HepG2 (cell line): ENCODE measurements around the gene SNX9. TPM values are rescaled to one million over a fixed set of nuclear protein-coding genes. Genes with fewer than 3 reads are reported as not detected.

Experiments used
- AKNA ChIP-seq: sonication (generic); formaldehyde crosslinking; IDR thresholded peaks from 2 replicates; pipeline ENCODE4 v1.4.0; 2020; ENCODE audit warnings: missing genetic modification reagents, borderline replicate concordance
- ASH2L ChIP-seq: fragments of 300-600, 200-600 bp; sonication (generic); IDR thresholded peaks from 2 replicates; pipeline ENCODE4 v1.7.0; 2017; ENCODE audit warnings: low read depth, mild to moderate bottlenecking, moderate library complexity, mixed read lengths, low read length; ENCODE audit not compliant: insufficient read length
- CBX1 ChIP-seq: IDR thresholded peaks from one replicate; pipeline ENCODE4 v1.6.1; 2016; ENCODE audit warnings: antibody characterized with exemption, low read depth
- ETV6 ChIP-seq: sonication (generic); formaldehyde crosslinking; conservative IDR thresholded peaks from 2 replicates; pipeline ENCODE4 v1.4.0; 2020; ENCODE audit warnings: missing genetic modification reagents
- GABPB1 ChIP-seq: IDR thresholded peaks from 2 replicates; pipeline ENCODE4 v1.6.1; 2016; ENCODE audit warnings: mild to moderate bottlenecking, missing genetic modification reagents, moderate library complexity, missing compliant biosample characterization
- GZF1 ChIP-seq: sonication (generic); formaldehyde crosslinking; IDR thresholded peaks from 2 replicates; pipeline ENCODE4 v1.5.1; 2020; ENCODE audit warnings: mild to moderate bottlenecking, missing genetic modification reagents
- KAT8 ChIP-seq: IDR thresholded peaks from 2 replicates; pipeline ENCODE4 v1.6.1; 2016; ENCODE audit warnings: missing genetic modification reagents, missing compliant biosample characterization
- KDM5A ChIP-seq: fragments of 200-600 bp; sonication (generic); IDR thresholded peaks from 2 replicates; pipeline ENCODE4 v1.7.0; 2018; ENCODE audit warnings: antibody characterized with exemption, mild to moderate bottlenecking, low read length, borderline replicate concordance
- KLF9 ChIP-seq: IDR thresholded peaks from 2 replicates; pipeline ENCODE4 v1.6.1; 2016; ENCODE audit warnings: low read depth
- MIER2 ChIP-seq: IDR thresholded peaks from 2 replicates; pipeline ENCODE4 v1.6.1; 2016; ENCODE audit warnings: missing biosample characterization, missing genetic modification reagents
- MLX ChIP-seq: IDR thresholded peaks from 2 replicates; pipeline ENCODE4 v1.6.1; 2016
- NCOA5 ChIP-seq: sonication (generic); formaldehyde crosslinking; IDR thresholded peaks from 2 replicates; pipeline ENCODE4 v1.4.0; 2020; ENCODE audit warnings: missing genetic modification reagents
- RARG ChIP-seq: sonication (generic); formaldehyde crosslinking; IDR thresholded peaks from 2 replicates; pipeline ENCODE4 v1.4.0; 2020; ENCODE audit warnings: low read depth, mild to moderate bottlenecking, missing genetic modification reagents
- ZBTB37 ChIP-seq: sonication (generic); formaldehyde crosslinking; IDR thresholded peaks from 2 replicates; pipeline ENCODE4 v1.4.0; 2020; ENCODE audit warnings: mild to moderate bottlenecking, missing genetic modification reagents
- ZNF205 ChIP-seq: IDR thresholded peaks from 2 replicates; pipeline ENCODE4 v1.6.1; 2018; ENCODE audit warnings: missing biosample characterization, missing genetic modification reagents
- ZNF264 ChIP-seq: sonication (generic); formaldehyde crosslinking; IDR thresholded peaks from 2 replicates; pipeline ENCODE4 v1.4.0; 2020; ENCODE audit warnings: missing genetic modification reagents
- ZNF766 ChIP-seq: sonication (generic); formaldehyde crosslinking; IDR thresholded peaks from 2 replicates; pipeline ENCODE4 v1.5.0; 2020; ENCODE audit warnings: missing genetic modification reagents, borderline replicate concordance
- ZNF883 ChIP-seq: sonication (generic); formaldehyde crosslinking; IDR thresholded peaks from 2 replicates; pipeline ENCODE4 v1.5.1; 2020; ENCODE audit warnings: mild to moderate bottlenecking, missing genetic modification reagents; ENCODE audit errors: not compliant biosample characterization
- ZSCAN29 ChIP-seq: sonication (generic); formaldehyde crosslinking; conservative IDR thresholded peaks from 2 replicates; pipeline ENCODE4 v1.4.0; 2020; ENCODE audit warnings: mild to moderate bottlenecking, missing genetic modification reagents
- polyA plus RNA-seq, 8 experiments: library from polyadenylated mRNA; depleted of rRNA in 3 of 8; stranded (reverse) in 7 of 8; unstranded in 1 of 8; fragments of >200 nt; fragmentation: Illumina TruSeq in 4 of 8; extraction: Trizol in 4 of 8; gene quantifications; 2 replicates each; pipeline versions ENCODE4 v1.2.1 to v1.2.3, GENCODE V29; 2011 to 2016; ENCODE audit warnings: low read depth in 4 of 8, missing spikeins in 1 of 8, mixed read lengths in 1 of 8; ENCODE audit not compliant: insufficient read depth in 1 of 8
- total RNA-seq, 5 experiments: library from RNA; depleted of rRNA; stranded (reverse); fragments of >200 nt; fragmentation: Illumina TruSeq; extraction: Trizol; gene quantifications; 2 replicates each; pipeline ENCODE4 v1.2.3, GENCODE V29; 2016; ENCODE audit warnings: low read depth in 1 of 5
- TF ChIP-seq, protein P1 (sequence below): sonication (generic); formaldehyde crosslinking; IDR thresholded peaks from 2 replicates; pipeline ENCODE4 v1.4.0; 2020; ENCODE audit warnings: missing genetic modification reagents, mild to moderate bottlenecking, borderline replicate concordance

The SNX9 gene
- total and polyA plus RNA-seq, 2 of the 13 experiments (the other 11 are each of a cell fraction or from before 2014, with no cell fraction given), result 21.9 to 36.0 TPM

DNA sequence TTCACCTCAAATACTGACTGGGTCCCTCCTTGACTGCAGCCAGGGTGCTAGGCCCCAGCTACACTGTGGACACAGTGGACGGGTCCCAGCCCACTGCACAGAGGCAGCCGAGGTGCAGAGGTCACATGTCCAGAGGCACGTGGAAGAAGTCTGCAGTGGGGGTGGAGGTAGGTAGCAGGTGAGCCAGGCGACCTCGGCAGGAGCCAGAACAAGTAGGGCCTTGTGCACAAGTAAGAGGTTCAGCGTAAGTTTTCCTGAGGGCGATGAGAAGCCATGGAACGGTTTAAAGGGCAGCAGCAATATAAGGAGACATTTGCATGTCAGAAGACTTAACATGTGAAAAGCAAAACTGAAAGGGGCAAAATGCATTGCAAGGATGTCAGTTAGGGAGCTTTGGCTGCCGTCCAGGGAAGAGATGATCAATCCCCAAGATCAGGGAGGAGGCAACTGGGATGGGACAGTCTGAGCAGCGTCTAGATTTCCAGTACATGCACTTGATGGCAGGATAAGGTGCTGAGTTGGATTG is 49.7 kb upstream of the SNX9 start (continued):
- no peak for TF ChIP-seq RARG (CRISPR knock-in tag)
- no peak for TF ChIP-seq ZNF205 (CRISPR knock-in tag)
- TF ChIP-seq, protein P1, sequence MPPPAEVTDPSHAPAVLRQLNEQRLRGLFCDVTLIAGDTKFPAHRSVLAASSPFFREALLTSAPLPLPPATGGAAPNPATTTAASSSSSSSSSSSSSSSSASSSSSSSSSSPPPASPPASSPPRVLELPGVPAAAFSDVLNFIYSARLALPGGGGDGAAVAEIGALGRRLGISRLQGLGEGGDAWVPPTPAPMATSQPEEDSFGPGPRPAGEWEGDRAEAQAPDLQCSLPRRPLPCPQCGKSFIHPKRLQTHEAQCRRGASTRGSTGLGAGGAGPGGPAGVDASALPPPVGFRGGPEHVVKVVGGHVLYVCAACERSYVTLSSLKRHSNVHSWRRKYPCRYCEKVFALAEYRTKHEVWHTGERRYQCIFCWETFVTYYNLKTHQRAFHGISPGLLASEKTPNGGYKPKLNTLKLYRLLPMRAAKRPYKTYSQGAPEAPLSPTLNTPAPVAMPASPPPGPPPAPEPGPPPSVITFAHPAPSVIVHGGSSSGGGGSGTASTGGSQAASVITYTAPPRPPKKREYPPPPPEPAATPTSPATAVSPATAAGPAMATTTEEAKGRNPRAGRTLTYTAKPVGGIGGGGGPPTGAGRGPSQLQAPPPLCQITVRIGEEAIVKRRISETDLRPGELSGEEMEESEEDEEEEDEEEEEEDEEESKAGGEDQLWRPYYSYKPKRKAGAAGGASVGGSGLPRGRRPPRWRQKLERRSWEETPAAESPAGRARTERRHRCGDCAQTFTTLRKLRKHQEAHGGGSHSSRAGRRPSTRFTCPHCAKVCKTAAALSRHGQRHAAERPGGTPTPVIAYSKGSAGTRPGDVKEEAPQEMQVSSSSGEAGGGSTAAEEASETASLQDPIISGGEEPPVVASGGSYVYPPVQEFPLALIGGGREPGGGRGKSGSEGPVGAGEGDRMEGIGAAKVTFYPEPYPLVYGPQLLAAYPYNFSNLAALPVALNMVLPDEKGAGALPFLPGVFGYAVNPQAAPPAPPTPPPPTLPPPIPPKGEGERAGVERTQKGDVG (CRISPR knock-in tag), result no peak
- TF ChIP-seq GABPB1 (CRISPR knock-in tag), result peak; percentile 27; the same call in 1 of the 2 replicates
- TF ChIP-seq ASH2L, result no peak
- TF ChIP-seq MLX, result peak; percentile 89
- no peak for TF ChIP-seq KDM5A
- TF ChIP-seq ZSCAN29 (CRISPR knock-in tag), result no peak
- no peak for TF ChIP-seq ZNF766
- TF ChIP-seq ZBTB37 (CRISPR knock-in tag), result no peak
- no peak for TF ChIP-seq ETV6 (CRISPR knock-in tag)
- TF ChIP-seq CBX1, result no peak
- TF ChIP-seq ZNF883 (CRISPR knock-in tag), result no peak
- 0 out of 2 replicates have a peak, but pooled peaks have one; percentile 40 for TF ChIP-seq KAT8 (CRISPR knock-in tag)
- TF ChIP-seq NCOA5, result no peak
- no peak for TF ChIP-seq GZF1 (CRISPR knock-in tag)
- no peak for TF ChIP-seq ZNF264 (CRISPR knock-in tag)
- no peak for TF ChIP-seq AKNA (CRISPR knock-in tag)
- TF ChIP-seq MIER2 (CRISPR knock-in tag), result no peak
- no peak for TF ChIP-seq KLF9
